HEK293 (cell line): ENCODE measurements around the gene CDKN2D.

Experiments
- CTCF ChIA-PET: fragments of 350-600 bp; formaldehyde crosslinking; extraction: SDS; loops from one replicate; lab custom pipeline; 2021; ENCODE audit warnings: antibody characterized with exemption; lab: Yijun Ruan, JAX
- POLR2A ChIA-PET: fragments of 300-600 bp; formaldehyde crosslinking; extraction: SDS; loops from one replicate; lab custom pipeline; 2020; ENCODE audit warnings: antibody characterized with exemption, inconsistent platforms; lab: Yijun Ruan, JAX
- H3K27ac ChIP-seq: fragments of 200-500 bp; sonication (Bioruptor generic); 2 replicates; pipeline ENCODE4 v1.5.1; 2014; ENCODE audit warnings: low read depth, low read length, control low read depth, inconsistent platforms; ENCODE audit errors: extremely low read depth
- H3K36me3 ChIP-seq, 2 experiments: fragments of 200-500 bp in 1 of 2; sonication (Bioruptor generic) in 1 of 2; 1 replicate in 1 of 2; 2 replicates in 1 of 2; pipeline ENCODE4 v1.5.1; 2014 to 2017; ENCODE audit warnings: inconsistent platforms in 2 of 2, low read length in 2 of 2; ENCODE audit not compliant: control insufficient read depth in 2 of 2, insufficient read depth in 1 of 2
- H3K4me1 ChIP-seq: fragments of 200-500 bp; sonication (Bioruptor generic); 2 replicates; pipeline ENCODE4 v1.5.1; 2014; ENCODE audit warnings: mild to moderate bottlenecking, low read length, inconsistent platforms; ENCODE audit not compliant: control insufficient read depth, insufficient read depth
- H3K4me3 ChIP-seq: 2 replicates; pipeline ENCODE4 v1.5.1; 2011; ENCODE audit warnings: low read depth, mild to moderate bottlenecking, control low read depth, low read length, moderate library complexity
- H3K9me3 ChIP-seq: fragments of 200-500 bp; sonication (Bioruptor generic); 2 replicates; pipeline ENCODE4 v1.5.1; 2014; ENCODE audit warnings: low read depth, low read length, inconsistent platforms; ENCODE audit not compliant: control insufficient read depth, insufficient read depth
- BCL11B ChIP-seq: fragments of 450-650 bp; formaldehyde crosslinking; IDR thresholded peaks from 2 replicates; pipeline ENCODE4 v1.5.1; 2016; ENCODE audit warnings: low read depth, missing biosample characterization, missing genetic modification characterization
- CTCF ChIP-seq: fragments of 450-650 bp; formaldehyde crosslinking; IDR thresholded peaks from 2 replicates; pipeline ENCODE4 v1.5.1; 2016; ENCODE audit warnings: missing biosample characterization, missing genetic modification characterization
- EGR2 ChIP-seq: fragments of 450-650 bp; formaldehyde crosslinking; IDR thresholded peaks from 2 replicates; pipeline ENCODE4 v1.5.1; 2016; ENCODE audit warnings: low read depth, missing biosample characterization, missing genetic modification characterization
- GLIS2 ChIP-seq: fragments of 450-650 bp; formaldehyde crosslinking; IDR thresholded peaks from 2 replicates; pipeline ENCODE4 v1.5.1; 2016; ENCODE audit warnings: missing biosample characterization, missing genetic modification characterization
- PRDM4 ChIP-seq: fragments of 450-650 bp; formaldehyde crosslinking; IDR thresholded peaks from 2 replicates; pipeline ENCODE4 v1.5.1; 2017; ENCODE audit warnings: missing biosample characterization, missing genetic modification characterization
- TSHZ1 ChIP-seq: fragments of 450-650 bp; formaldehyde crosslinking; IDR thresholded peaks from 2 replicates; pipeline ENCODE4 v1.5.1; 2016; ENCODE audit warnings: missing biosample characterization, missing genetic modification characterization, borderline replicate concordance
- ZFHX2 ChIP-seq: fragments of 450-650 bp; formaldehyde crosslinking; conservative IDR thresholded peaks from 2 replicates; pipeline ENCODE4 v1.5.1; 2016; ENCODE audit warnings: missing biosample characterization, missing genetic modification characterization
- ZNF558 ChIP-seq: fragments of 450-650 bp; formaldehyde crosslinking; IDR thresholded peaks from 2 replicates; pipeline ENCODE4 v1.5.1; 2016; ENCODE audit warnings: missing biosample characterization, missing genetic modification characterization
- ZNF768 ChIP-seq: fragments of 450-650 bp; formaldehyde crosslinking; IDR thresholded peaks from 2 replicates; pipeline ENCODE4 v1.5.1; 2018; ENCODE audit warnings: missing biosample characterization, mild to moderate bottlenecking, missing genetic modification characterization
- ZSCAN18 ChIP-seq: fragments of 450-650 bp; formaldehyde crosslinking; IDR thresholded peaks from 2 replicates; pipeline ENCODE4 v1.5.1; 2016; ENCODE audit warnings: missing biosample characterization, missing genetic modification characterization

Gene CDKN2D

GRCh38 chr19:10555610-10555973 is 13.2 kb downstream of the CDKN2D start:
- TF ChIP-seq PRDM4 (tag by site-specific recombination) = 0 out of 2 replicates have a peak, but pooled peaks have one; percentile 32
- TF ChIP-seq BCL11B (tag by site-specific recombination) = no peak
- no peak for TF ChIP-seq ZNF558 (tag by site-specific recombination)
- no peak overlapping the region for H3K27ac ChIP-seq
- H3K36me3 ChIP-seq = peaks cover 28 to 90% of the 10 kb centered on the region in 2 experiments; a peak in 2 of 3 replicates
- ChIA-PET CTCF (interaction anchor here (1.8 kb wide), 1 partner anchor 13 kb away, joined by 4 read pairs; no protein-coding TSS in a partner anchor), POLR2A (interaction anchor here (0.6 to 2.3 kb wide), 3 partner anchors 10 to 14 kb away, joined by 3 to 7 read pairs (median 3); partner anchors contain the start of genes CDKN2D and KRI1)
- no peaks in the 10 kb centered on the region for H3K9me3 ChIP-seq
- no peaks in the 10 kb centered on the region for H3K4me1 ChIP-seq
- no peak overlapping the region for H3K4me3 ChIP-seq

- H3K4me3 ChIP-seq = no peak overlapping the region
- H3K9me3 ChIP-seq = no peaks in the 10 kb centered on the region
- peaks cover 31 to 90% of the 10 kb centered on the region in 2 experiments; a peak in 2 of 3 replicates for H3K36me3 ChIP-seq
- no peak overlapping the region for H3K27ac ChIP-seq
- peak; percentile 27; the same call in 1 of the 2 replicates for TF ChIP-seq ZFHX2 (tag by site-specific recombination)
- TF ChIP-seq GLIS2 = no peak
- no peak for TF ChIP-seq CTCF (tag by site-specific recombination)
- 0 out of 2 replicates have a peak, but pooled peaks have one; percentile 30 for TF ChIP-seq ZNF768 (tag by site-specific recombination)
- 0 out of 2 replicates have a peak, but pooled peaks have one; percentile 3 for TF ChIP-seq EGR2
- no peak for TF ChIP-seq TSHZ1 (tag by site-specific recombination)
- TF ChIP-seq ZSCAN18 (tag by site-specific recombination) = no peak
- TF ChIP-seq, all 188 proteins: peak for 3
- no peaks in the 10 kb centered on the region for H3K4me1 ChIP-seq
- POLR2A ChIA-PET = interaction anchor here (1.4 to 2.3 kb wide), 2 partner anchors 11 to 13 kb away, joined by 3 to 7 read pairs; partner anchors contain the start of genes CDKN2D and KRI1
- CTCF ChIA-PET = interaction anchor here (0.6 to 1.8 kb wide), 6 partner anchors 9 to 75 kb away, joined by 3 to 4 read pairs (median 3); no protein-coding TSS in a partner anchor
These were observed 13.8 kb downstream of the CDKN2D start for GRCh38 chr19:10554760-10555609.
